ENCODE results near the gene ERCC8.

ERCC8 gene

DNA sequence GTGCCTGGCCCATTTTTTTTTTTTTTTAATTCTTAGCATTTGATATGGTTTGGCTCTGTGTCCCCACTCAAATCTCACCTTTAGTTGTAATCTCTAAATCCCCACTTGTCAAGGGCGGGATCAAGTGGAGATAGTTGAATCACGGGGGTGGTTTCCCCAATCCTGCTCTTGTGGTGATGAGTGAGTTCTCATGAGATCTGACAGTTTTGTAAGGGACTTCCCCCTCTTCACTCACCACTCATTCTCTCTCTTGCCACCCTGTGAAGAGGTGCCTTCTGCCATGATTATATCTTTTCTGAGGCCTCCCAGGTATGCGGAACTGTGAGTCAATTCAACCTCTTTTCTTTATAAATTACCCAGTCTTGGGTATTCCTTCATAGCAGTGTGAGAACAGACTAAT, 27.4 kb upstream of the ERCC8 start:
- Histone ChIP-seq H3K79me2 (ENCODE audit: insufficient read depth, low read depth) (peaks cover 28% of the 10 kb centered on the region; the same call in 1 of the 2 replicates), H4K20me1 (ENCODE audit: insufficient read depth) (no peaks in the 10 kb centered on the region), H3K4me2 (no peak overlapping the region), H3K27me3 (ENCODE audit: insufficient read depth, low read depth) (no peaks in the 10 kb centered on the region), H3K36me3 (ENCODE audit: insufficient read depth) (no peaks in the 10 kb centered on the region), H3K4me3 (IDR thresholded peaks at IDR 0.05; ENCODE audit: insufficient read depth, low read depth, low read length) (no peak overlapping the region), H2AFZ (ENCODE audit: low read depth) (no peak overlapping the region), H3K27ac (no peak overlapping the region), H3K9ac (no peak overlapping the region), H3K4me1 (ENCODE audit: low read depth, poor library complexity, severe bottlenecking) (no peaks in the 10 kb centered on the region)
- TF ChIP-seq, protein P1, sequence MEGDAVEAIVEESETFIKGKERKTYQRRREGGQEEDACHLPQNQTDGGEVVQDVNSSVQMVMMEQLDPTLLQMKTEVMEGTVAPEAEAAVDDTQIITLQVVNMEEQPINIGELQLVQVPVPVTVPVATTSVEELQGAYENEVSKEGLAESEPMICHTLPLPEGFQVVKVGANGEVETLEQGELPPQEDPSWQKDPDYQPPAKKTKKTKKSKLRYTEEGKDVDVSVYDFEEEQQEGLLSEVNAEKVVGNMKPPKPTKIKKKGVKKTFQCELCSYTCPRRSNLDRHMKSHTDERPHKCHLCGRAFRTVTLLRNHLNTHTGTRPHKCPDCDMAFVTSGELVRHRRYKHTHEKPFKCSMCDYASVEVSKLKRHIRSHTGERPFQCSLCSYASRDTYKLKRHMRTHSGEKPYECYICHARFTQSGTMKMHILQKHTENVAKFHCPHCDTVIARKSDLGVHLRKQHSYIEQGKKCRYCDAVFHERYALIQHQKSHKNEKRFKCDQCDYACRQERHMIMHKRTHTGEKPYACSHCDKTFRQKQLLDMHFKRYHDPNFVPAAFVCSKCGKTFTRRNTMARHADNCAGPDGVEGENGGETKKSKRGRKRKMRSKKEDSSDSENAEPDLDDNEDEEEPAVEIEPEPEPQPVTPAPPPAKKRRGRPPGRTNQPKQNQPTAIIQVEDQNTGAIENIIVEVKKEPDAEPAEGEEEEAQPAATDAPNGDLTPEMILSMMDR (conservative IDR thresholded peaks at IDR 0.05; ENCODE audit: low read depth, low read length), result no peak

DNA sequence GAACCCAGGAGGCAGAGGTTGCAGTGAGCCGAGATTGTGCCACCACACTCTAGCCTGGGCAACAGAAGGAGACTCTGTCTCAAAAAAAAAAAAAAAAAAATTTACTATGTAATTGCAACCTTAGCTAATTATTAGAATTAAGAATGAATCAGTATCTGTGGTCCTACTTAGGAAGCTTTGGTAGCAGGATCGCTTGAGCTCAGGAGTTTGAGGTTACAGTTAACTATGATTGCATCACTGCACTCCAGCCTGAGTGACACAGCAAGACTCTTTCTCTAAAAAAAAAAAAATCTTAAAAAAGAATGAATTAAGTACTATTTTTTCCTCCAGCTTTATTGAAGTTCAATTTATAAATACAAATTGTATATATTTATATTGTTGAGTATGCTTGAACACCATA, 16.8 kb upstream of the ERCC8 start:
- H2AFZ ChIP-seq (ENCODE audit: low read depth), result no peak overlapping the region
- 0 out of 2 replicates have a peak overlapping the region, but pooled peaks have one; percentile 15 for H3K4me2 ChIP-seq
- no peaks in the 10 kb centered on the region for H3K36me3 ChIP-seq (ENCODE audit: insufficient read depth)
- no peak overlapping the region for H3K27ac ChIP-seq
- no peaks in the 10 kb centered on the region for H4K20me1 ChIP-seq (ENCODE audit: insufficient read depth)
- H3K9ac ChIP-seq, result no peak overlapping the region
- H3K27me3 ChIP-seq (ENCODE audit: insufficient read depth, low read depth), result no peaks in the 10 kb centered on the region
- TF ChIP-seq, protein P1 (conservative IDR thresholded peaks at IDR 0.05; ENCODE audit: low read depth, low read length), result no peak
- H3K79me2 ChIP-seq (ENCODE audit: insufficient read depth, low read depth), result peaks cover 24% of the 10 kb centered on the region; the same call in 1 of the 2 replicates
- peaks cover 26% of the 10 kb centered on the region for H3K4me1 ChIP-seq (ENCODE audit: low read depth, poor library complexity, severe bottlenecking)
- H3K4me3 ChIP-seq (IDR thresholded peaks at IDR 0.05; ENCODE audit: insufficient read depth, low read depth, low read length), result no peak overlapping the region

DNA sequence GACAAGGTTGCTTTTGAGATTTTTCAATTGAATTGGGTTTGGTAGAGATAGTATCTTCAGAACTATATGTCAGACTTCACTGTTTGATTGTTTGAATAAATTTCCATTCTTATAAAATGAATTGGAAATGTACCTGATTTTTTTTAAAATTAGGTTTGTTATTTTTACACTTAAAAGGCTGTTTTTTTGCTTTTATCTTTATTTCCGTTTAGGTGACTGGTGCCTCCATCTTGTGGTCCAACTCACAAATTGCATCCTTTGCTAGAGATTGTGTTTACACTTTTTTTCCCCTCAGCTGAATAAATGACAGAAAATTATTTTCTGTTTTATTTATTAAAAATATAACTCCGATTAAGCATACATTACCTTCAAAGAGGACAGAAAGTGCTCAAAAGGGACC, 15.7 kb upstream of the ERCC8 start:
- H3K36me3 ChIP-seq (ENCODE audit: insufficient read depth), result no peaks in the 10 kb centered on the region
- no peak overlapping the region for H3K4me3 ChIP-seq (IDR thresholded peaks at IDR 0.05; ENCODE audit: insufficient read depth, low read depth, low read length)
- no peak overlapping the region for H2AFZ ChIP-seq (ENCODE audit: low read depth)
- H3K79me2 ChIP-seq (ENCODE audit: insufficient read depth, low read depth), result peaks cover 31% of the 10 kb centered on the region; the same call in 1 of the 2 replicates
- H3K27ac ChIP-seq, result no peak overlapping the region
- TF ChIP-seq, protein P1 (conservative IDR thresholded peaks at IDR 0.05; ENCODE audit: low read depth, low read length), result peak; percentile 70
- no peak overlapping the region for H3K4me2 ChIP-seq
- peaks cover 26% of the 10 kb centered on the region for H3K4me1 ChIP-seq (ENCODE audit: low read depth, poor library complexity, severe bottlenecking)
- H3K9ac ChIP-seq, result no peak overlapping the region
- no peaks in the 10 kb centered on the region for H3K27me3 ChIP-seq (ENCODE audit: insufficient read depth, low read depth)
- no peaks in the 10 kb centered on the region; the same call in 1 of the 2 replicates for H4K20me1 ChIP-seq (ENCODE audit: insufficient read depth)

DNA sequence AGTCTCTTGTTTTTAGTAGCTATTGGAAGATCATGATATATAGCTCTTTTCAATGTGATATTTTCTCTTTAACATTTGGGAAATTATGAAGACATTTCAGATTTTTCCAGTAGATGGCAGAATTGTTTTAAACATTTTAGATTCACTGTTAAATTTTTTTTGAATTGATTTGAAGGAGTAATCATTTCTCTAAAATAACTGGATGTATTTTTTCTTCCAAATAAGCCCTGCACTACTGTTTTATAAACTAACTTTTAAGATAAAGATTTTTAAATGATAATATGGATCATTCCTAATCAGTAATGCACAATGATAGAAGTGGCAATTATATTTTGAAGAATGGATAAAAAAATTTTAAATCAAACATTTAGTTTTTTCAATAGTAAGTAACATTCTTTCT, 14.3 kb upstream of the ERCC8 start:
- Histone ChIP-seq H3K36me3 (ENCODE audit: insufficient read depth) (no peaks in the 10 kb centered on the region), H2AFZ (ENCODE audit: low read depth) (no peak overlapping the region), H3K9ac (no peak overlapping the region), H3K27me3 (ENCODE audit: insufficient read depth, low read depth) (no peaks in the 10 kb centered on the region), H3K79me2 (ENCODE audit: insufficient read depth, low read depth) (peaks cover 39% of the 10 kb centered on the region; the same call in 1 of the 2 replicates), H4K20me1 (ENCODE audit: insufficient read depth) (no peaks in the 10 kb centered on the region; the same call in 1 of the 2 replicates), H3K4me2 (no peak overlapping the region), H3K4me1 (ENCODE audit: low read depth, poor library complexity, severe bottlenecking) (peaks cover 26% of the 10 kb centered on the region), H3K27ac (no peak overlapping the region), H3K4me3 (IDR thresholded peaks at IDR 0.05; ENCODE audit: insufficient read depth, low read depth, low read length) (no peak overlapping the region)
- TF ChIP-seq, protein P1 (conservative IDR thresholded peaks at IDR 0.05; ENCODE audit: low read depth, low read length), result peak; percentile 62

Measured in KMS-11 (cell line).